ENCODE data around the gene GPR132. TPM values are rescaled to one million over a fixed set of nuclear protein-coding genes. Genes with fewer than 3 reads are reported as not detected.

The GPR132 gene
- total and polyA plus RNA-seq, 2 of the 13 experiments (the other 11 are each of a cell fraction or from before 2014, with no cell fraction given), result not detected

DNA sequence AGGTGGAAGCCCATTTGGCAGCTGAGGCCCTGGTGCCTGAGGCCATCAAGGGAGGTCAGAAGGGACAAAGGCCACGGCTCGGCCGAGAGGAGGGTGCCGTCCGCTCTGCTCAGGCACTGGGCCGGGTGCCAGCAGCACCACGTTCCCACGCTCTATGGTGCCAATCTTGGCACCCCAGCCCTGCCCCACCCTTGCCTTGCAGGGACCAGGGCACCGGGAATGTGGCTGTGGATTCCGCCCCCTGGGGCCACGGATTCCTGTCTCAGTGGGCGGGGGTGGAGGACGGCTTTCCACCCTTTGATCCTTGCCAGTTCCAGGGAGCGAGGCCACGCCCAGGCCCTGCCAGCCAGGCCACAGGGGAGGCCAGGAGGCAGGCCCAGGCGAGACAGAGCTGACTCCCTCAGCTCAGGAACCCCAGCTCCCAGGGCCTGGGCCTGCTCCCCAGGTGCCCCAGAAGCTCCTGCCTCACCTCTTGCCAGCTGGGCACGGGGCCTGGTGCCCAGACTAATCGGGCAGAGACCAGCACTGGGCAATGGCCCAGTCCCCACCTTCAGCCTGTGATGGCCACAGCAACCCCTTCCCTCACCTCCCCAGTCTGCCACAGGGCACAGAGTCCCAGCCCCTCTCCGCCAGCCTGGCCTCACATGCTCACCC, 26.4 kb upstream of the GPR132 start:
- WGBS (ENCODE audit: low lambda C conversion rate), result 0% methylated on average over 4 of the region's 19 CpGs
- no peak for FAIRE-seq
- no peak overlapping the region for H2AFZ ChIP-seq (ENCODE audit: low read length)
- H3K27me3 ChIP-seq (ENCODE audit: control insufficient read depth in 1 of 2, insufficient read depth in 2 of 2, low read length in 2 of 2), result peaks cover 13 to 51% of the 10 kb centered on the region in 2 experiments; a peak in 4 of 5 replicates
- no peak overlapping the region for H3K27ac ChIP-seq (ENCODE audit: extremely low read length, insufficient read depth, low read length)
- H3K4me2 ChIP-seq (ENCODE audit: low read depth, low read length), result peak overlapping the region; percentile 62
- in situ Hi-C loops (cut with HindIII; ENCODE audit: extremely low pct_ligation_motif_present, low pct_unique_long_range_greater_than_20kb), result loop anchor here (10.0 kb wide), 1 partner anchor 53 kb away; no protein-coding TSS in a partner anchor
- peak; percentile 51 for ATAC-seq
- peak overlapping the region in 2 of 3 experiments; percentile 11 to 63; a peak in 2 of 6 replicates for H3K4me3 ChIP-seq (replicated peaks in 1 of 3; ENCODE audit: insufficient read depth in 1 of 3, low read depth in 2 of 3, low read length in 3 of 3)
- no TSS peak for BruUV-seq (replicated peaks)
- H4K20me1 ChIP-seq (ENCODE audit: insufficient read depth, low read length), result peaks cover 5% of the 10 kb centered on the region; the same call in 1 of the 2 replicates
- CTCF ChIA-PET (ENCODE audit: low intra/inter-chr PET ratio, low total read pairs), result interaction anchor here (1.0 kb wide), 1 partner anchor 261 kb away, joined by 4 read pairs; no protein-coding TSS in a partner anchor
- intact Hi-C loops (cut with micrococcal nuclease; ENCODE audit: unreplicated experiment), result loop anchor here (5.0 kb wide), 1 partner anchor 96 kb away; no protein-coding TSS in a partner anchor
- no peaks in the 10 kb centered on the region for H3K36me3 ChIP-seq (replicated peaks in 1 of 2; ENCODE audit: control insufficient read depth in 1 of 2, insufficient read depth in 2 of 2, low read length in 2 of 2)
- DNase-seq (ENCODE audit: low spot score), result peak; percentile 71
- H3K9ac ChIP-seq (ENCODE audit: insufficient read depth, low read depth, low read length), result no peak overlapping the region
- H3K9me3 ChIP-seq (ENCODE audit: low read length), result no peaks in the 10 kb centered on the region
- POLR2A ChIA-PET, result no interaction called here
- H3K4me1 ChIP-seq (ENCODE audit: insufficient read depth, low read length), result peaks cover 57% of the 10 kb centered on the region
- no peaks in the 10 kb centered on the region for H3K79me2 ChIP-seq (ENCODE audit: insufficient read depth, low read length)
- TF ChIP-seq ARNT2 (CRISPR knock-in tag; IDR thresholded peaks at IDR 0.05; ENCODE audit: low read depth) (no peak), EP300 (IDR thresholded peaks at IDR 0.05; ENCODE audit: low read depth in 2 of 2, low read length in 2 of 2) (peak in 1 of 2 experiments; percentile 19; a peak in 1 of 4 replicates), EP300 (CRISPR knock-in tag; IDR thresholded peaks at IDR 0.05; ENCODE audit: borderline replicate concordance) (no peak), TBX2 (CRISPR knock-in tag; IDR thresholded peaks at IDR 0.05; ENCODE audit: borderline replicate concordance) (peak; percentile 43; the same call in 1 of the 2 replicates), ZNF629 (CRISPR knock-in tag; conservative IDR thresholded peaks at IDR 0.05) (peak; percentile 93), FOSL1 (CRISPR knock-in tag; IDR thresholded peaks at IDR 0.05; ENCODE audit: borderline replicate concordance) (no peak), ZNF207 (IDR thresholded peaks at IDR 0.05; ENCODE audit: borderline replicate concordance) (no peak), ZSCAN9 (CRISPR knock-in tag; IDR thresholded peaks at IDR 0.05; ENCODE audit: borderline replicate concordance) (no peak), RBFOX2 (IDR thresholded peaks at IDR 0.05; ENCODE audit: low read depth, low read length) (0 out of 2 replicates have a peak, but pooled peaks have one; percentile 39), CCDC6 (CRISPR knock-in tag; IDR thresholded peaks at IDR 0.05) (0 out of 2 replicates have a peak, but pooled peaks have one; percentile 40), NR2F1 (CRISPR knock-in tag; IDR thresholded peaks at IDR 0.05) (peak in 1 of 2 experiments; percentile 21; a peak in 1 of 4 replicates), NR2F6 (IDR thresholded peaks at IDR 0.05) (no peak), NR2F6 (CRISPR knock-in tag; IDR thresholded peaks at IDR 0.05) (peak; percentile 69), HNF4A (CRISPR knock-in tag; IDR thresholded peaks at IDR 0.05) (peak; percentile 62)
- TF ChIP-seq, protein P1, sequence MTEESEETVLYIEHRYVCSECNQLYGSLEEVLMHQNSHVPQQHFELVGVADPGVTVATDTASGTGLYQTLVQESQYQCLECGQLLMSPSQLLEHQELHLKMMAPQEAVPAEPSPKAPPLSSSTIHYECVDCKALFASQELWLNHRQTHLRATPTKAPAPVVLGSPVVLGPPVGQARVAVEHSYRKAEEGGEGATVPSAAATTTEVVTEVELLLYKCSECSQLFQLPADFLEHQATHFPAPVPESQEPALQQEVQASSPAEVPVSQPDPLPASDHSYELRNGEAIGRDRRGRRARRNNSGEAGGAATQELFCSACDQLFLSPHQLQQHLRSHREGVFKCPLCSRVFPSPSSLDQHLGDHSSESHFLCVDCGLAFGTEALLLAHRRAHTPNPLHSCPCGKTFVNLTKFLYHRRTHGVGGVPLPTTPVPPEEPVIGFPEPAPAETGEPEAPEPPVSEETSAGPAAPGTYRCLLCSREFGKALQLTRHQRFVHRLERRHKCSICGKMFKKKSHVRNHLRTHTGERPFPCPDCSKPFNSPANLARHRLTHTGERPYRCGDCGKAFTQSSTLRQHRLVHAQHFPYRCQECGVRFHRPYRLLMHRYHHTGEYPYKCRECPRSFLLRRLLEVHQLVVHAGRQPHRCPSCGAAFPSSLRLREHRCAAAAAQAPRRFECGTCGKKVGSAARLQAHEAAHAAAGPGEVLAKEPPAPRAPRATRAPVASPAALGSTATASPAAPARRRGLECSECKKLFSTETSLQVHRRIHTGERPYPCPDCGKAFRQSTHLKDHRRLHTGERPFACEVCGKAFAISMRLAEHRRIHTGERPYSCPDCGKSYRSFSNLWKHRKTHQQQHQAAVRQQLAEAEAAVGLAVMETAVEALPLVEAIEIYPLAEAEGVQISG (CRISPR knock-in tag; IDR thresholded peaks at IDR 0.05), result 0 out of 2 replicates have a peak, but pooled peaks have one; percentile 33
- TF ChIP-seq, protein P2, sequence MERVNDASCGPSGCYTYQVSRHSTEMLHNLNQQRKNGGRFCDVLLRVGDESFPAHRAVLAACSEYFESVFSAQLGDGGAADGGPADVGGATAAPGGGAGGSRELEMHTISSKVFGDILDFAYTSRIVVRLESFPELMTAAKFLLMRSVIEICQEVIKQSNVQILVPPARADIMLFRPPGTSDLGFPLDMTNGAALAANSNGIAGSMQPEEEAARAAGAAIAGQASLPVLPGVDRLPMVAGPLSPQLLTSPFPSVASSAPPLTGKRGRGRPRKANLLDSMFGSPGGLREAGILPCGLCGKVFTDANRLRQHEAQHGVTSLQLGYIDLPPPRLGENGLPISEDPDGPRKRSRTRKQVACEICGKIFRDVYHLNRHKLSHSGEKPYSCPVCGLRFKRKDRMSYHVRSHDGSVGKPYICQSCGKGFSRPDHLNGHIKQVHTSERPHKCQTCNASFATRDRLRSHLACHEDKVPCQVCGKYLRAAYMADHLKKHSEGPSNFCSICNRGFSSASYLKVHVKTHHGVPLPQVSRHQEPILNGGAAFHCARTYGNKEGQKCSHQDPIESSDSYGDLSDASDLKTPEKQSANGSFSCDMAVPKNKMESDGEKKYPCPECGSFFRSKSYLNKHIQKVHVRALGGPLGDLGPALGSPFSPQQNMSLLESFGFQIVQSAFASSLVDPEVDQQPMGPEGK (CRISPR knock-in tag; IDR thresholded peaks at IDR 0.05), result peak; percentile 86
- TF ChIP-seq, protein P3, sequence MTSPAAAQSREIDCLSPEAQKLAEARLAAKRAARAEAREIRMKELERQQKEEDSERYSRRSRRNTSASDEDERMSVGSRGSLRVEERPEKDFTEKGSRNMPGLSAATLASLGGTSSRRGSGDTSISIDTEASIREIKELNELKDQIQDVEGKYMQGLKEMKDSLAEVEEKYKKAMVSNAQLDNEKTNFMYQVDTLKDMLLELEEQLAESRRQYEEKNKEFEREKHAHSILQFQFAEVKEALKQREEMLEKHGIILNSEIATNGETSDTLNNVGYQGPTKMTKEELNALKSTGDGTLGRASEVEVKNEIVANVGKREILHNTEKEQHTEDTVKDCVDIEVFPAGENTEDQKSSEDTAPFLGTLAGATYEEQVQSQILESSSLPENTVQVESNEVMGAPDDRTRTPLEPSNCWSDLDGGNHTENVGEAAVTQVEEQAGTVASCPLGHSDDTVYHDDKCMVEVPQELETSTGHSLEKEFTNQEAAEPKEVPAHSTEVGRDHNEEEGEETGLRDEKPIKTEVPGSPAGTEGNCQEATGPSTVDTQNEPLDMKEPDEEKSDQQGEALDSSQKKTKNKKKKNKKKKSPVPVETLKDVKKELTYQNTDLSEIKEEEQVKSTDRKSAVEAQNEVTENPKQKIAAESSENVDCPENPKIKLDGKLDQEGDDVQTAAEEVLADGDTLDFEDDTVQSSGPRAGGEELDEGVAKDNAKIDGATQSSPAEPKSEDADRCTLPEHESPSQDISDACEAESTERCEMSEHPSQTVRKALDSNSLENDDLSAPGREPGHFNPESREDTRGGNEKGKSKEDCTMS (CRISPR knock-in tag; conservative IDR thresholded peaks at IDR 0.05), result no peak

Data from HepG2 (cell line).